Measurements from ENCODE around the gene ACBD3.

The ACBD3 gene

GRCh38 chr1:226123212-226123560, 63.4 kb downstream of the ACBD3 start:
- no peak for TF ChIP-seq CTCF (IDR thresholded peaks at IDR 0.05; ENCODE audit: low read depth, low read length, missing control alignments)
- Histone ChIP-seq H3K27me3 (replicated peaks) (no peaks in the 10 kb centered on the region), H3K36me3 (replicated peaks) (no peaks in the 10 kb centered on the region), H3K27ac (no peak overlapping the region), H3K4me3 (ENCODE audit: low read depth, low read length) (no peak overlapping the region)
- in situ Hi-C loops (cut with HindIII; ENCODE audit: low pct_ligation_motif_present, low sequenced_read_pairs) = no loop called here
- DNase-seq = no peak

GRCh38 chr1:226121587-226122400, 64.7 kb downstream of the ACBD3 start:
- Histone ChIP-seq H3K27me3 (replicated peaks) (no peaks in the 10 kb centered on the region), H3K4me3 (ENCODE audit: low read depth, low read length) (peak overlapping the region; percentile 61), H3K36me3 (replicated peaks) (no peaks in the 10 kb centered on the region), H3K27ac (no peak overlapping the region)
- DNase-seq = no peak
- peak; percentile 50 for TF ChIP-seq CTCF (IDR thresholded peaks at IDR 0.05; ENCODE audit: low read depth, low read length, missing control alignments)
- in situ Hi-C loops (cut with HindIII; ENCODE audit: low pct_ligation_motif_present, low sequenced_read_pairs) = no loop called here

GRCh38 chr1:226121049-226121586, 65.4 kb downstream of the ACBD3 start:
- no peaks in the 10 kb centered on the region for H3K36me3 ChIP-seq (replicated peaks)
- H3K27me3 ChIP-seq (replicated peaks) = no peaks in the 10 kb centered on the region
- H3K27ac ChIP-seq = no peak overlapping the region
- peak overlapping the region; percentile 32 for H3K4me3 ChIP-seq (ENCODE audit: low read depth, low read length)
- no peak for DNase-seq
- no peak for TF ChIP-seq CTCF (IDR thresholded peaks at IDR 0.05; ENCODE audit: low read depth, low read length, missing control alignments)
- in situ Hi-C loops (cut with HindIII; ENCODE audit: low pct_ligation_motif_present, low sequenced_read_pairs) = no loop called here

GRCh38 chr1:226120398-226120797, 66.1 kb downstream of the ACBD3 start:
- in situ Hi-C loops (cut with HindIII; ENCODE audit: low pct_ligation_motif_present, low sequenced_read_pairs) = no loop called here
- Histone ChIP-seq H3K27me3 (replicated peaks) (no peaks in the 10 kb centered on the region), H3K4me3 (ENCODE audit: low read depth, low read length) (no peak overlapping the region), H3K27ac (no peak overlapping the region), H3K36me3 (replicated peaks) (no peaks in the 10 kb centered on the region)
- no peak for DNase-seq
- TF ChIP-seq CTCF (IDR thresholded peaks at IDR 0.05; ENCODE audit: low read depth, low read length, missing control alignments) = no peak

GRCh38 chr1:226119169-226119568, 67.4 kb downstream of the ACBD3 start:
- Histone ChIP-seq H3K36me3 (replicated peaks) (no peaks in the 10 kb centered on the region), H3K27ac (no peak overlapping the region), H3K4me3 (ENCODE audit: low read depth, low read length) (no peak overlapping the region), H3K27me3 (replicated peaks) (no peaks in the 10 kb centered on the region)
- no peak for DNase-seq
- no peak for TF ChIP-seq CTCF (IDR thresholded peaks at IDR 0.05; ENCODE audit: low read depth, low read length, missing control alignments)
- in situ Hi-C loops (cut with HindIII; ENCODE audit: low pct_ligation_motif_present, low sequenced_read_pairs) = no loop called here
